SW480 (cell line): ENCODE data around the gene BLCAP.
"Not testable (repeated sequence)": the region's sequence is repeated elsewhere in the genome, so short reads cannot be mapped to it uniquely, and the experiment has no call there.

Experiments used
- DNase-seq: peaks from one replicate; pipeline ENCODE4 v3.0.0-alpha.2; 2016; ENCODE audit warnings: low spot score

Gene BLCAP

DNA sequence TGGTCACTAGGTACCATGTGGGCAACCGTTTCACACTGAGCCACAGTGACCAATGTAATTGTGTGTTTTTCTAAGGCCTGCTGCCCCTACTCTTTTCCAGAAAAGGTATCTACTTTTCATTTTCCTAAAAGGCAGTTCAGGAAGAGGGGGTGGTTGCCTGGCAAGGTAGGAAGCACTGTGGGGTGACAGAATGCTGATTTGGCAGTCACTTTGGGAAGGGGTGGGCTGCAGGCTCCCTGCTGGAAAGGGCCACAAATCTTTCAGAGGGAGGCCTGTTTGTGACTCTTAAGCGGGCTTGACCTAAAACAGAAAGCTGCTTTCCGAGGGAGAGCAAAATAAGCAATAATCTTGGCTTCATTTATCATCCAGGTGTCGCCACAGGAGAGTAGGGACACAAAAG is 11.8 kb downstream of the BLCAP start:
- DNase-seq, result no peak

- DNase-seq, result no peak
Observed at GRCh38 chr20:37513779-37514359, 13.8 kb downstream of the BLCAP start.

GRCh38 chr20:37511610-37512275 is 15.9 kb downstream of the BLCAP start:
- no peak for DNase-seq

- no peak for DNase-seq
Observed at GRCh38 chr20:37510226-37510625, 17.4 kb downstream of the BLCAP start.

GRCh38 chr20:37506152-37506725 is 21.4 kb downstream of the BLCAP start:
- no peak for DNase-seq

GRCh38 chr20:37505263-37506151 is 22.2 kb downstream of the BLCAP start:
- no peak for DNase-seq

GRCh38 chr20:37504404-37505096 is 23.1 kb downstream of the BLCAP start:
- no peak for DNase-seq

DNA sequence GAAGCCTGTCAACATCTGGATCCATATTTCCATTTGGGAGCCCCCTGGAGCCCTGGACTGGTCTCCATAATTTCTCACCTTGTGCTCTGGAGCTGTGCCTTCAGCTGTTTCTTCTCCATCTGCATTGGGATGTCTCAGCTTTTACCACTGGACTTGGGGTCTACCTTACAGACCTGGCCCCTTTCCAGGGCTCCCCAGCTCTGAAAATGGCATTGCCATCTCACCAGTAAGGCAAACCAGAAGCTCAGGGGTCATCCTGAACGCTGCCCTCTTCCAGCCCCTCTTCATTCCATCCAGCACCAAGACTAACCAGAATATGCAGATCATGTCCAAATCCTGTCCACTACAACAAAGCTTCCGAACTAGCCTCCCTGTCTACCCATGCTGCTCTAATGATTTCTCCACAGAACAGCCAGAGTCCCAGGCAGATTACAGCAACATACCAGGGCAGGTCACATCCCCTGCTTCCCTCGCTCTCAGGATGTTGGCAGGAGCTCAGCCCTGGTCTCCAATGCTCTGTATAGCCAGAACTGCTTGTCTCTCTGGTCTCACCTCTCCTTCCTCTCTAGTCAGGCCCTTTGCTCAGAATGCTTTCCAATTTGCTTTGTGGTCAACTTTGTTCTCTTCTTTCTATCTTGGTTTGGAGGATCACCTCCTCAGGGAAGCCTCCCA is 24.3 kb downstream of the BLCAP start:
- no peak for DNase-seq

- no peak for DNase-seq
Observed at GRCh38 chr20:37502654-37503053, 25.0 kb downstream of the BLCAP start.

- DNase-seq, result no peak
Observed at GRCh38 chr20:37501940-37502339, 25.7 kb downstream of the BLCAP start.

DNA sequence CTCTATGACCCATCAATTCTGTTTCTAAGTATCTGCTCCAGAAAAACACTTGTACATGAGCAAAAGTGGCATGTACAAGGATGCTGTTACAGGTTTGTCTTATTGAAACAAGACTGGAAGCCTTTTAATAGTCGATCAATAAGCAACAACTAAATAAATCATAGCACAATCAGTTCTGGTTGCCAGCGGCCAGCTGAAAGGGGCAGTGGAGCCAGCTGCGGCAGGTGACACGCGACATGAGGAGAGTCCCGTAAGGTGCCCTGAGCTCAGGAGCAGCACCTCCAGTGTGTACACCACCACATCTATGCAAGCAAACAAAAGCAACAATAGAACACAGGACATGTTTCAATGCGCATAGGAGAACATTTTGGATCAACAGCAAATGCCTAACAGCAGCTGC is 27.4 kb downstream of the BLCAP start:
- DNase-seq, result no peak

GRCh38 chr20:37498066-37498665 is 29.5 kb downstream of the BLCAP start:
- no peak for DNase-seq

DNA sequence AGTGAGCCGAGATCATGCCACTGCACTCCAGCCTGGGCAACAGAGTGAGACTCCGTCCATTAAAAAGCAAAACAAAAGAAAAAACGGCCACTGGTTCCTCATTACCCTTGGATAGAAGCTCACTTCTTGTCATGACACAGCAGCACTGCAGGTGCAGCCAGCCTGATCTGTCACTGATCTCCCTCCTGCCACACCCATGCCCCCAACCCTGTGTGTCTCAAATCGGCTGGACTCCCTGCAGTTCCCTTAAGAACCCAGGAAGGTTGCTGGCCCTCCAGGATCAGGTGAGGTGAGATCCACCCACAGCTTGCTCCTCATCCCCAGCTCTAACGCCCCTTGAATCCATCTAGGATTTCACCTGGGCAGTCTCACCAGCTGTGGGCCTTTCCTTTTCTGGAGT is 32.9 kb downstream of the BLCAP start:
- DNase-seq, result no peak

DNA sequence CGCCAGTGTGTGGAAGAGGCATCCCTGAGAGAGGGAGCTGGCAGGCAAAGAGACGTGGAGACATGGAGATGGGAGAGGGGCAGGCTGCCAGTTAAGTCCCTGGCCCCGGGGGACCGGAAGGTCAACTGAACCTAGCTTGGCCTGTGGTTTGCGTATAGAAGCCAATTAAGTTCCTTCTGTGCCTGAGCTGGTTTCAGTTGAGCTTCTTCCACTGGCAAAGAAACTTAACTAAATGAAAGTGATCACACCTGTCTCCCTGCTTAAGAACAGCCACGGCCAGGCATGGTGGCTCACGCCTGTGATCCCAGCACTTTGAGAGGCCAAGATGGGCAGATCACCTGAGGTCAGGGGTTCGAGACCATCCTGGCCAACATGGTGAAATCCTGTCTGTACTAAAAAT is 33.4 kb downstream of the BLCAP start:
- DNase-seq, result no peak

DNA sequence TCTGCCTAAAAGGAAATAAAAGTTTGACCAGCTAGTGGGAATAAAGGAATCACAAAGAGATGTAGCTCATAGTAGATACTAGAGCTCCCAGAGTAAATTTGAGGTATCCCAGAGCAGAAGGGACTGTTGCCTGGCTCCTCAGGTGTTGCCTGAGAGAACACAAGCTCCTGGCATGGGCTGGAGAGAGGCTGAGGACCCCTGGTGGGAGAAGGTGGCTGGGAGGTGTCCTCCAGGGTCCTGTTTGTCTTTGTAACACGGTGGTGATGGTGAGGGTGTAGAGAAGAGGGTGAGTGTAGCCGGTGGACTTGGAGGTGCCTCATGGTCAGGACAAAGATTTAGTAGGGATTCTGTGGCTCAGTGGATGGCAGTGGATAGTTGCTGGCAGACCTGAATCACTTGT is 34.7 kb downstream of the BLCAP start:
- DNase-seq, result no peak

DNA sequence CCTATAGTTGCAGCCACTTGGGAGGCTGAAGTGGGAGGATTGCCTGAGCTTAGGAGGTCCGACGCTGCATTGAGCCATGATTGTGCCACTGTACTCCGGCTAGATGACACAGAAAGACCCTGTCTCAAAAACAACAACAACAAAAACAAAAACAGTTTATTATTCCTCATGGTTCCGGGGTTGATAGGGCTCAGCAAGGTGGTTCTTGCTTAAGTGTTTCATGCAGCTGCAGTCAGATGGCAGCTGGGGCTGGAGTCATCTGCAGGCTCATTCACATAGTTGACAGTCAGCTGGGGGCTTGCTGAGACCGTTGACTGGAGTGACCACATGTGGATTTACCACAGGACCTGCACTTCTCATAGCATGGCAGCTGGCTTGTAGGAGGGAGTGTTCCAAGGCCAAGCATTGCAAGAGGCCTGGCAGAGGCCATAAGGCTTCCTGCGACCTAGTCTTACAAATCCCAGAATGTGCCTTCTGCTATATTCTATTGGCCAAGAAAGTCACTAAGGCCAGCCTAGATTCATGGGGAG is 35.5 kb downstream of the BLCAP start:
- DNase-seq, result no peak

- DNase-seq, result no peak
Observed at GRCh38 chr20:37490663-37491350, 36.9 kb downstream of the BLCAP start.

- DNase-seq, result not testable (repeated sequence)
Observed at GRCh38 chr20:37486209-37486608, 41.5 kb downstream of the BLCAP start.

DNA sequence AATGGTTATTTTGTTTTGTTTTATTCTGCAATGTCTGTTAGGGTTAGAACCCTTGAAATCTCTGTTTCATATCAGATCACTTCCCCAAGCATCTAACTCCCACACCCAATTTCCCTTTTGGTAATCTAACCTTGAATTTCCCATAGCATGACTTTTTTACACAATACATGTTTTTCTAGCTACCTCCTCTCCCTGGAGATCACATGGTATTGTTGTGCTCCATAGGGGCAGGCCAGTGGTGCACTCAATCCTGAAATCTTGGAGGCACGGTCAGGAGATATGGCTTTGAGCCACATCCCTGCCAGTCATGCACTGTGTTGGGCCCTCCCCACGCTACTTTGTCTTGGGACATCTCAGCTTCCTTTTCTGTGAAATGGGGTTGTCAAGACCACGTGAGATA is 43.3 kb downstream of the BLCAP start:
- DNase-seq, result no peak

- DNase-seq, result no peak
Observed at GRCh38 chr20:37481610-37482009, 46.1 kb downstream of the BLCAP start.
